ENCODE data around the gene SPECC1.

SPECC1 gene

GRCh38 chr17:20156196-20157000 lies 147.2 kb downstream of the SPECC1 start:
- Histone ChIP-seq H3K27ac (ENCODE audit: low read depth, low read length) (no peak overlapping the region), H3F3A (ENCODE audit: control insufficient read depth, insufficient read depth) (no peaks in the 10 kb centered on the region), H4K20me1 (ENCODE audit: control insufficient read depth, insufficient read depth, low read depth, low read length) (no peaks in the 10 kb centered on the region), H3K9me3 (ENCODE audit: control insufficient read depth, insufficient read depth, low read length) (no peaks in the 10 kb centered on the region), H3K36me3 (ENCODE audit: control insufficient read depth, low read length) (no peaks in the 10 kb centered on the region), H3K27me3 (ENCODE audit: control insufficient read depth, low read length) (peaks cover 52% of the 10 kb centered on the region), H3K9me2 (replicated peaks; ENCODE audit: control insufficient read depth, low read length) (no peaks in the 10 kb centered on the region), H3K79me2 (ENCODE audit: control insufficient read depth, low read length) (no peaks in the 10 kb centered on the region), H3K4me2 (ENCODE audit: low read length) (peak overlapping the region; percentile 79), H3K4me3 (ENCODE audit: low read length) (peak overlapping the region; percentile 67), H3K4me1 (ENCODE audit: control insufficient read depth, low read length) (peaks cover 25% of the 10 kb centered on the region)
- TF ChIP-seq EZH2phosphoT487 (IDR thresholded peaks at IDR 0.05; ENCODE audit: borderline replicate concordance, low read length) (peak; percentile 89), CTCF (IDR thresholded peaks at IDR 0.05; ENCODE audit: low read depth, low read length, poor library complexity, severe bottlenecking) (no peak)

GRCh38 chr17:20157001-20157310 lies 147.8 kb downstream of the SPECC1 start:
- no peaks in the 10 kb centered on the region for H3F3A ChIP-seq (ENCODE audit: control insufficient read depth, insufficient read depth)
- H3K4me2 ChIP-seq (ENCODE audit: low read length), result peak overlapping the region; percentile 79; the same call in 1 of the 2 replicates
- H3K79me2 ChIP-seq (ENCODE audit: control insufficient read depth, low read length), result no peaks in the 10 kb centered on the region
- H3K4me3 ChIP-seq (ENCODE audit: low read length), result no peak overlapping the region
- H3K9me3 ChIP-seq (ENCODE audit: control insufficient read depth, insufficient read depth, low read length), result no peaks in the 10 kb centered on the region
- H3K27ac ChIP-seq (ENCODE audit: low read depth, low read length), result no peak overlapping the region
- H3K4me1 ChIP-seq (ENCODE audit: control insufficient read depth, low read length), result peaks cover 25% of the 10 kb centered on the region
- H3K27me3 ChIP-seq (ENCODE audit: control insufficient read depth, low read length), result peaks cover 52% of the 10 kb centered on the region
- no peak for TF ChIP-seq CTCF (IDR thresholded peaks at IDR 0.05; ENCODE audit: low read depth, low read length, poor library complexity, severe bottlenecking)
- TF ChIP-seq EZH2phosphoT487 (IDR thresholded peaks at IDR 0.05; ENCODE audit: borderline replicate concordance, low read length), result no peak
- H3K36me3 ChIP-seq (ENCODE audit: control insufficient read depth, low read length), result no peaks in the 10 kb centered on the region
- H3K9me2 ChIP-seq (replicated peaks; ENCODE audit: control insufficient read depth, low read length), result no peaks in the 10 kb centered on the region
- H4K20me1 ChIP-seq (ENCODE audit: control insufficient read depth, insufficient read depth, low read depth, low read length), result no peaks in the 10 kb centered on the region

- Histone ChIP-seq H3K27ac (ENCODE audit: low read depth, low read length) (no peak overlapping the region), H3K4me2 (ENCODE audit: low read length) (no peak overlapping the region), H3K79me2 (ENCODE audit: control insufficient read depth, low read length) (no peaks in the 10 kb centered on the region), H3K4me3 (ENCODE audit: low read length) (no peak overlapping the region), H3K4me1 (ENCODE audit: control insufficient read depth, low read length) (peaks cover 18% of the 10 kb centered on the region), H3K9me3 (ENCODE audit: control insufficient read depth, insufficient read depth, low read length) (no peaks in the 10 kb centered on the region), H3F3A (ENCODE audit: control insufficient read depth, insufficient read depth) (no peaks in the 10 kb centered on the region), H4K20me1 (ENCODE audit: control insufficient read depth, insufficient read depth, low read depth, low read length) (no peaks in the 10 kb centered on the region), H3K36me3 (ENCODE audit: control insufficient read depth, low read length) (no peaks in the 10 kb centered on the region), H3K27me3 (ENCODE audit: control insufficient read depth, low read length) (peaks cover 47% of the 10 kb centered on the region), H3K9me2 (replicated peaks; ENCODE audit: control insufficient read depth, low read length) (no peaks in the 10 kb centered on the region)
- TF ChIP-seq CTCF (IDR thresholded peaks at IDR 0.05; ENCODE audit: low read depth, low read length, poor library complexity, severe bottlenecking), result no peak
Observed at GRCh38 chr17:20158580-20158979, 149.4 kb downstream of the SPECC1 start.
